GM19238 (cell line): ENCODE results near the gene HHAT.
"Not testable (repeated sequence)": the region's sequence is repeated elsewhere in the genome, so short reads cannot be mapped to it uniquely, and the experiment has no call there.

Experiments used
- DNase-seq: peaks from one replicate; pipeline ENCODE4 v3.0.0; 2011; ENCODE audit warnings: low spot score; ENCODE audit not compliant: insufficient read length

Gene HHAT

GRCh38 chr1:210313921-210314320 is 14.8 kb upstream of the HHAT start:
- no peak for DNase-seq

DNA sequence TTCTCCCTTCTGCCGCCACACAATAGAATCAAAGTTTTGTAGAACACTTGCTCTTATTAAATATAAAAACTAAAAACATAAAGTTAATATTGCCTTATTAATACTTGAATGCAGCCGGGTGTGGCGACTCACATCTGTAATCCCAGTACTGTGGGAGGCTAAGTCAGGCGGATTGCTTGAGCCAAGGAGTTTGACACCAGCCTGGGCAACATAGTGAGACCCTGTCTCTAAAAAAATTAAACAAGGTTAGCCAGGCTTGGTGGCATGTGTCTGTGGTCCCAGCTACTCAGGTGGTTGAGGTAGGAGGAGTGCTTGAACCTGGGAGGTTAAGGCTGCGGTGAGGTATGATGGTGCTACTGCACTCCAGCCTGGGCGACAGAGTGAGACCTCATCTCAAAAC is 13.2 kb upstream of the HHAT start:
- DNase-seq: no peak

- DNase-seq: no peak
Observed at GRCh38 chr1:210321131-210321530, 7.6 kb upstream of the HHAT start.

GRCh38 chr1:210321552-210321951 is 7.2 kb upstream of the HHAT start:
- DNase-seq: no peak

GRCh38 chr1:210323957-210324356 is 4.7 kb upstream of the HHAT start:
- DNase-seq: no peak

DNA sequence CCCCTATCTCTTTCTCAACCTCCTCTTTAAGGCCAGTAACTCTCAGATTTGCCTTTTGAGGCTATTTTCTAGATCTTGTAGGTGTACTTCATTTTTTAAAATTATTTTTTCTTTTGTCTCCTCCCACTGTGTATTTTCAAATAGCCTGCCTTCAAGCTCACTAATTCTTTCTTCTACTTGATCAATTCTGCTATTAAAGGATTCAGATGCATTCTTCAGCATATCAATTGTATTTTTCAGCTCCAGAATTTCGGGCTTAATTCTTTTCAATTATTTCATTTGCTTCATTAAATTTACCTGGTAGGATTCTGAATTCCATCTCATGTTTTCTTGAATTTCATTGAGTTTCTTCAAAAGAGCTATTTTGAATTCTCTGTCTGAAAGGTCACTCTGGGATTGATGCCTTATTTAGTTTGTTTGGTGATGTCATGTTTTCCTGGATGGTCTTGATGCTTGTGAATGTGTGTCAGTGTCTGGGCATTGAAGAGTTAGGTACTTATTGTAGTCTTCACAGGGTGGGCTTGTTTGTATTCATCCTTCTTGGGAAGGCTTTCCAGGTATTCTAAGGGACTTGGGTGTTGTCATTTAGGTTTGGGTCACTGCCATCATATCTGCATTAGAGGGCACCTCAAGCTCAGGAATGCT is 3.6 kb upstream of the HHAT start:
- DNase-seq: no peak

DNA sequence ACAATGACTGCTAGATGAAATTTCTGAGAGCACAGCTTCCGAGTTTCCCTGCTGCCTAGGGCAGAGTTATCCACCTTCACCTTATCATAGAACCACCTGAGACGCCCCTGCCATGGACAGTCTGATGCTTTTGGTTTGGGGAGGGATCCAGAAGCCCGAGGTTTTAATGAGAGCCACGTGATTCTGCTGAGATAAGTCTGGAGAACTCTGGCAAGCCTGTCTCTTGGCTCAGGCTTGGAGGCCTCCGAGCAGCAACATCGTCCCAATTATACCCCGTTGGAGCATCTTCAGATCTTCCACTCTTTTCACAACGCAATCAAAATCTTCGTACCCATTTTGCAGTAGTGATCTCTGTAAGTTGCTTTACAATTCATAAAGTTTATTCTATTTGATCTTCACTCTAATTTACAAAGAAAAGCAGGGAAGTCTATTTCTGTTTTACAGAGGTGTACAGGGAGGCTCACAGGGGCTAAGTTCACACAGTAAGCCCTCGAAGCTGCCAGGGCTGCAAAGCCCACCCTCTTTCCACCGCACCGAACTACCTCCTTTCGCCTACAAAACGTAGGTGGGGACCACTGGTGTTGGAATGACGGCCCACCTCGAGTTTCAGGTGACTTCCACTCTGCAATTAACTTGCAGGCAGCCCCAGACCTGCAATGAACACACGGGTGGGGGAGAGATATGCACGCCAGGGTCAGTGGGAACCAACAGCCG is 513 bp upstream of the HHAT start:
- DNase-seq: no peak

DNA sequence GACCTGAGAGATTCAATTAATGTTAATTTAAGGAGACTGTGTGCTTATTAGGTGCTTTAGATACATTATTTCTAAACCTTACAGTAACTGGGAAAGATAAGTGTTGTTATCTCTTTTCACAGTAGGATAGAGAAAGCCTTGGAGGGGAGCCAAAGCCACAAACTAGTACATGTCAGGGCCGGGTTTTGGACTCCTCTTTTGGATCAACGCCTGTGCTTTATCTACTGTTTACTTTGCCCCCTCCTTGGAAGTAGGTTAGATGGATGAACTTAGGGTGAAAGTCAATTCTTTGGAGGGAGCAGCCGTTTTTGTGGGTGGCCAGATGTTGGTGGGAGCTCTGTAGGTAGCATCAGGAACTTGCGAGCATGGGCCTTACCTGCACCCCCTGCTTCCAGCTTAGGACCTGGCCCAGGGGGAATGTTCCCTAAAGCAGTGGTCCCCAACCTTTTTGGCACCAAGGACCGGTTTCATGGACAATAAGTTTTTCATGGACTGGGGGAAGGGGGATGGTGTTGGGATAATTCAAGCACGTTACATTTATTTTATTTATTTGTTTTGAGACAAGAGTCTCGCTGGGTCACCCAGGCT is 1.7 kb downstream of the HHAT start:
- DNase-seq: no peak

DNA sequence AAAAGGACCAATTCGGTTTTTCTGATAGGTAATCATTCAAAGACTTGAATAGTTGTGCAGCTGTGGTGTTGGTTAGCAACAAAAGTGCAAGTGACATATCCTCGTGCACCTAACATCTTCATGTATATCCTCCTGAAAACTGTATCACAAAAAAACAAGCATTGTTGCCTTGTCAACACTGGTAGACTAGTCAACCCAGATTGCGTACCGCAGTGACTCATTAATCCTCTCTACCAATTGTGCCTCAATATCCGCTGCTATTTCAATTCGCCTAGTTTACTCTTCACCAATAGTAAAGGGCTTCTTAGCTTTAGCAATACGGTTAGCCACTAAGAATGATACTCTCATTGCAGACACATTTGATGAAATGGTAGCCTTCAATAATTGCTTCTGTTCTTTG is 3.5 kb downstream of the HHAT start:
- DNase-seq: no peak

GRCh38 chr1:210332719-210333398 is 4.2 kb downstream of the HHAT start:
- DNase-seq: no peak

- DNase-seq: no peak
Observed at GRCh38 chr1:210335001-210335400, 6.3 kb downstream of the HHAT start.

DNA sequence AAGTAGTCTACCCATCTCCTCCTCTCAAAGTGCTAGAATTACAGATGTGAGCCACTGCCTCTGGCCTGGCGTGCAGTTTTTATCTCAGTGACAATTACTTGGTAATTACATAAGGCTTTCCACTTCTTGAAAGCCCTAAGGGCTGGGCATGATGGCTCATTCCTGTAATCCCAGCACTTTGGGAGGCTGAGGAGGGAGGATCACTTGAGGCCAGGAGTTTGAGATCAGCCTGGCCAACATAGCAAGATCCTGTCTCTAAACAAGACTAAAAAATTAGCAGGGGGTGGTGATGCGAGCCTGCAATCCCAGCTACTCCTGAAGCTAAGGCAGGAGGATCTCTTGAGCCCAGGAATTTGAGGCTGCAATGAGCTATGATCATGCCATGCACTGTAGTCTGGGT is 7.7 kb downstream of the HHAT start:
- DNase-seq: no peak

DNA sequence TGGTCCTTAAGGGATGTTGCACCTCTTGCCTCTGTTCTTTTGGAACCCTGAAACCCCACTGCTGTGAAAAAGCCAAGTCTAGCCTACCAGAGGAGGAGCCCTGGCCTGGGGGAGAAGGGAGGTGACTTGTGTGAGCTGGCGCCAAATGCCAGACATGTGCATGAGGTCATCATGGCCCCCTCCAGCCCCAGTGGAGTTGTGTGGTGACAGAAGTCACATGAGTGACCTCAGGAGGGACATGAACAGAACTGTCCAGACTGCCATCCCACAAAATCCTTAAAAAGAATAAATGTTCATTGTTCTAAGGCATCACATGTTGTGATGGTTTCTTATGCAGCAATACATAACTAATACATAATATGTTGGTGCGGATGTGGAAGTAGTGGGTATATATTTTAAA is 10.8 kb downstream of the HHAT start:
- no peak for DNase-seq

DNA sequence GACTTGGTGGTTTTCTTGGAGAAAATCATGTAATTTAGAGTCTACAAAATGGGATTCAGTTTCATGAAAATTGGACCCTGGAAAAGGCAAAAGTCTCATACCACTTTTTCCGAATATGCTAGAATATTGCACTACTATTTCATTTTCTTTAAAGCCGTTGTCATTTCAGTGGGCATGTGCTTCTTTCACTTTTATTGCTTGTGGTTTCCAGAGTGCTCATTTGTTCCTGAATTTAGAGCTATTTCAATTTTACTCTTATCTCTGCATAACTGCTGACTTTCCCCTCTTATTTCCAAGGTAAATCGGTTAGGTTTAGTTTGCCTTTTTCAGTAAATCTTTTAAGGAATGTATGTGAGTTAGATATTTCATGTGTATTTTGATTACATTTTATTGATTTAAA is 11.6 kb downstream of the HHAT start:
- DNase-seq: no peak

DNA sequence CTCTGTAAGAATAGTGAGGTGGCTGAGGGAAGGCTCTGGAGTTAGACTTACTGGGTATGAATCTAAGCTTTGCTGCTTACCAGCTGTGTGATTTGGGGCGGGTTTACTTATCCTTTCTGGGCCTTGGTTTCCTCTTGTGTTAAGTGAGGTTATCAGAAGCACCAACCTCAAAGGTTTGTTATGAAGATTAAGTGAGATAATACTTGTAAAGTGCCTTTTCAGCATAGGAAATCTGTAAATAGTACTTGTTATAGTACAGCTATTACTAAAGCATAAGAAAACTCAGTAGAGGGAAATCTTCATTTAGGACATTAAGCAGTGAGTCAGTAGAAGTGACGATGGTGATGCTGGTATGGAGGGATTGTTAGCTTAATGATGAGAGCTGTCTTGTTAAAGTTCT is 12.1 kb downstream of the HHAT start:
- no peak for DNase-seq

DNA sequence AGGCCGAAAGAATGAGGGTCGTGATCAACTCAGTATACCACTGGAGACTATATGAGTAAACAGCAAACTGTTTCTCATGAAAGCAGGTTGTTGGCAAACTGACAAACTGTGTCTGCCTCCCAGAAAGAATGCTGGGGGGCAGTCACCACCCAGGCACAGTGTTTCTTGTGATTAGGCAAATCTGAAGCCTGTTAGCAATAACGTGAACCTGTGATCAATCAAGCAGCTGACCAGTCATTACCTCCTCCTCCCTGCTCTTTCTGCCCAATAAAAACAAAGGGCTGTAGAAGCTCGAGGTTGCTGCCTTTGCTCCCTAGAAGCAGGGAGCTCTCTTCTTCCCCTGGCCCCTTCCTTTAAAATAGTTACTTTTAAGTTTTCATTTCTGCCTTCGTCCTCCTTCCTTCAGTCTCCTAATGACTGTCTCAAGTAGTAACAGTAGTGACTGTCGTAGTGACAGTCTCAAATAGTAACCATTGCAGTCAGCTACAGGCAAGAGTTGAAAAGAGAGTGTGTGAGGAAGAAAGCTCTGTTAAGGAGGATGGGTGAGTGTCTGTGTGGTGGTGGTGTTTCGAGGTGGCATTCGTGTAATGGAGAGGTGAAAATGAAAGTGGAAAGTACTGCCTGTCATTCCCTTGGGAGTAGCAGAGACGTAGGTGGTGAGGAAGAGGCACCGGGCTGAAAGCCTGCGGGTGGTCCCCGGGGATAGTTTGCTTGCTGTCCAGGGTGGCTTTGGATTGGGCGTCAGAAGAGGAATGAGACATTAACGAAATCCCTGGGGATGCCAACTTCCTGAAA is 14.5 kb downstream of the HHAT start:
- DNase-seq: peak; percentile 13

DNA sequence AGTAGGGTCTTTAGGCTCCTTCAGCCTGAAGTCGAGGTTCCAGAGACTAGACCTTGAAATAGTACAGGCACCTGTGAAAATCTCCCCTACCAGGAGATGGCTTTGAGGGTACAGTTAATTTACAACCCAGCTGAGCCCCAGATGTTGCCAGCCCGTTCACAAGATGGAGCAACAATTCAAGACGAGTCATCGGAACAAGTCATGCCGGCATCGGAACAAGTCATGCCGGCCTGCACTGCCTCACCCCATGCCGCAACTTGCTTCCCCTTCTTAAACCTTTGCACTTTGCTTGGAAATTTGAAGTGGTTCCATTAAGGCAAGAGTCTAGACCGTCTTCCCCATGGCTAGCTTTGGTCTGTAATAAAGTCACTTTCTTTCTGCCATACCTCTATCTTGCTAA is 16.0 kb downstream of the HHAT start:
- no peak for DNase-seq

GRCh38 chr1:210347112-210347511 is 18.4 kb downstream of the HHAT start:
- no peak for DNase-seq

- DNase-seq: no peak
Observed at GRCh38 chr1:210351496-210351895, 22.8 kb downstream of the HHAT start.

- DNase-seq: no peak
Observed at GRCh38 chr1:210352575-210352974, 23.9 kb downstream of the HHAT start.

GRCh38 chr1:210354305-210354704 is 25.6 kb downstream of the HHAT start:
- DNase-seq: not testable (repeated sequence)

- no peak for DNase-seq
Observed at GRCh38 chr1:210358626-210359025, 29.9 kb downstream of the HHAT start.
